ENCODE measurements around the gene AMACR. TPM values are rescaled to one million over a fixed set of nuclear protein-coding genes. Genes with fewer than 3 reads are reported as not detected.

Gene AMACR
- total and polyA plus RNA-seq, 2 of the 8 experiments (the other 6 are each of a cell fraction or from before 2014, with no cell fraction given), result 9.1 to 12.6 TPM

- FAIRE-seq (no peak), DNase-seq (ENCODE audit: low read depth in 1 of 2, low spot score in 2 of 2) (no peak)
- H2BK120ac ChIP-seq (replicated peaks; ENCODE audit: low read depth, low read length), result no peak overlapping the region
- no peak overlapping the region for H4K5ac ChIP-seq (ENCODE audit: insufficient read length, low read depth, low read length)
- no peaks in the 10 kb centered on the region for H3K79me1 ChIP-seq (ENCODE audit: low read depth, low read length)
- H3K27ac ChIP-seq (ENCODE audit: low read depth, low read length), result no peak overlapping the region
- no peaks in the 10 kb centered on the region for H3K27me3 ChIP-seq (replicated peaks in 1 of 4; ENCODE audit: control insufficient read depth in 3 of 4, extremely low read depth in 1 of 4, insufficient read depth in 3 of 4, low read length in 3 of 4)
- WGBS, 2 experiments (ENCODE audit: extremely low coverage in 1 of 2, insufficient coverage in 1 of 2, insufficient read length in 1 of 2, insufficient replicate concordance in 2 of 2, low coverage in 1 of 2, low lambda C conversion rate in 2 of 2, missing lambda C conversion rate in 1 of 2), result 96% methylated on average over 3 of the region's 3 CpGs; no CpG with 5 or more reads in 1 of the 2 experiments
- ChIA-PET CTCF (ENCODE audit: partially characterized antibody) (no interaction called here), POLR2A (ENCODE audit: partially characterized antibody) (no interaction called here)
- H3K36me3 ChIP-seq (ENCODE audit: control insufficient read depth in 2 of 4, insufficient read depth in 4 of 4, low read length in 3 of 4), result no peaks in the 10 kb centered on the region
- H3K4me2 ChIP-seq (ENCODE audit: insufficient read depth in 1 of 2, low read depth in 2 of 2, low read length in 2 of 2), result no peak overlapping the region
- H2AFZ ChIP-seq (ENCODE audit: low read length), result no peak overlapping the region
- H3K4ac ChIP-seq (replicated peaks; ENCODE audit: insufficient read length, low read depth, low read length), result no peak overlapping the region
- no peak for TF ChIP-seq KDM4A (IDR thresholded peaks at IDR 0.05; ENCODE audit: low read depth, low read length, severe bottlenecking)
- no peak for TF ChIP-seq RNF2 (IDR thresholded peaks at IDR 0.05; ENCODE audit: borderline replicate concordance, low read depth, low read length, missing control alignments, poor library complexity, severe bottlenecking)
- no peak for TF ChIP-seq CTCF (IDR thresholded peaks at IDR 0.05; ENCODE audit: control extremely low read depth in 1 of 3, insufficient read depth in 1 of 3, low read depth in 1 of 3, low read length in 3 of 3)
- no peak overlapping the region for H3K56ac ChIP-seq (replicated peaks; ENCODE audit: insufficient read length, low read depth, low read length)
- no peaks in the 10 kb centered on the region; the same call in 1 of the 2 replicates for H3K23me2 ChIP-seq (ENCODE audit: low read depth, low read length)
- H3K23ac ChIP-seq (ENCODE audit: insufficient read length), result no peak overlapping the region
- no peak overlapping the region for H2BK15ac ChIP-seq (ENCODE audit: low read length)
- no peak overlapping the region for H3K18ac ChIP-seq (ENCODE audit: extremely low read depth, low read length)
- no peaks in the 10 kb centered on the region for H3K79me2 ChIP-seq (ENCODE audit: control insufficient read depth in 1 of 2, insufficient read depth in 2 of 2, low read length in 2 of 2)
- no peaks in the 10 kb centered on the region for H3K9me3 ChIP-seq (ENCODE audit: insufficient read depth in 2 of 2, low read depth in 1 of 2, low read length in 1 of 2)
- H2BK5ac ChIP-seq (ENCODE audit: low read depth, low read length), result no peak overlapping the region
- H3K4me3 ChIP-seq (ENCODE audit: extremely low read depth in 1 of 4, insufficient read depth in 2 of 4, low read depth in 3 of 4, low read length in 4 of 4), result no peak overlapping the region
- H3K14ac ChIP-seq (ENCODE audit: insufficient read length), result no peak overlapping the region
- H2BK12ac ChIP-seq (ENCODE audit: low read depth, low read length), result no peak overlapping the region
- no peak overlapping the region for H4K91ac ChIP-seq (replicated peaks; ENCODE audit: insufficient read length, low read length)
- no peak overlapping the region for H4K8ac ChIP-seq (ENCODE audit: extremely low read depth, insufficient read depth, low read length)
- H2BK20ac ChIP-seq (ENCODE audit: low read length), result no peak overlapping the region
- H4K20me1 ChIP-seq (replicated peaks in 1 of 2; ENCODE audit: control insufficient read depth in 1 of 2, insufficient read depth in 2 of 2, low read length in 2 of 2), result no peaks in the 10 kb centered on the region
- no peak overlapping the region for H2AK5ac ChIP-seq (ENCODE audit: low read depth, low read length)
- H3K4me1 ChIP-seq (replicated peaks in 1 of 4; ENCODE audit: control insufficient read depth in 3 of 4, insufficient read depth in 4 of 4, low read length in 3 of 4), result no peaks in the 10 kb centered on the region; a peak in 1 of 7 replicates
- no peak overlapping the region for H3K9ac ChIP-seq (replicated peaks in 1 of 4; ENCODE audit: extremely low read depth in 1 of 4, low read depth in 3 of 4, low read length in 3 of 4)
These were observed 37.2 kb upstream of the AMACR start for GRCh38 chr5:34045023-34045422.

Measured in H1 (cell line).